HG02678 (cell line): ENCODE results near the gene CHST13.
"Not testable (repeated sequence)": the region's sequence is repeated elsewhere in the genome, so short reads cannot be mapped to it uniquely, and the experiment has no call there.

Experiments
- ATAC-seq: cut with Tn5 transposase; IDR thresholded peaks from one replicate; pipeline ENCODE4 v1.9.1; 2021; ENCODE audit warnings: mild to moderate bottlenecking, moderate library complexity; ENCODE audit not compliant: unreplicated experiment

Gene CHST13

GRCh38 chr3:126525091-126525852 lies 1.3 kb downstream of the CHST13 start:
- ATAC-seq = no peak

- ATAC-seq = no peak
Observed at GRCh38 chr3:126525853-126526667, 2.1 kb downstream of the CHST13 start.

- no peak for ATAC-seq
Observed at GRCh38 chr3:126526668-126527005, 2.7 kb downstream of the CHST13 start.

- ATAC-seq = no peak
Observed at GRCh38 chr3:126527006-126527405, 3.1 kb downstream of the CHST13 start.

GRCh38 chr3:126527455-126528211 lies 3.7 kb downstream of the CHST13 start:
- ATAC-seq = no peak

DNA sequence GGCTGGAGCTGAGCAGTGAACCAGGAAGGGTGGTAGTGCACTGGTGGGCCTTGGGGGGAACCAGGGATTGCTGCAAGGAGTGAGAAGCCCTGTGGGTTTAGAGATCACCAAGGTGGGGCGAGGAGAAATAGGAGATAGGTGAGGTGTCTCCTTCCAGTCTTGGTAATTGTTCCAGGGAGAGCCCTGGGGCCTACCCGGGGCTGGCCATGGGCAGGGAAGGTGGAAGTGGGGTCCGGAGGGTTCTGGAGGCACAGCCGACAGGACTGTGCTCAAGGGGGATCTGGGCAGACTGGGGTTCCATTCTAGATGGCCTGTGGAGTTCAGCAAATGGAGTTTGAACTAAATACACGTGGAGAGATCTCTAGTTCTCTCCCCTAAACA lies 4.5 kb downstream of the CHST13 start:
- no peak for ATAC-seq

DNA sequence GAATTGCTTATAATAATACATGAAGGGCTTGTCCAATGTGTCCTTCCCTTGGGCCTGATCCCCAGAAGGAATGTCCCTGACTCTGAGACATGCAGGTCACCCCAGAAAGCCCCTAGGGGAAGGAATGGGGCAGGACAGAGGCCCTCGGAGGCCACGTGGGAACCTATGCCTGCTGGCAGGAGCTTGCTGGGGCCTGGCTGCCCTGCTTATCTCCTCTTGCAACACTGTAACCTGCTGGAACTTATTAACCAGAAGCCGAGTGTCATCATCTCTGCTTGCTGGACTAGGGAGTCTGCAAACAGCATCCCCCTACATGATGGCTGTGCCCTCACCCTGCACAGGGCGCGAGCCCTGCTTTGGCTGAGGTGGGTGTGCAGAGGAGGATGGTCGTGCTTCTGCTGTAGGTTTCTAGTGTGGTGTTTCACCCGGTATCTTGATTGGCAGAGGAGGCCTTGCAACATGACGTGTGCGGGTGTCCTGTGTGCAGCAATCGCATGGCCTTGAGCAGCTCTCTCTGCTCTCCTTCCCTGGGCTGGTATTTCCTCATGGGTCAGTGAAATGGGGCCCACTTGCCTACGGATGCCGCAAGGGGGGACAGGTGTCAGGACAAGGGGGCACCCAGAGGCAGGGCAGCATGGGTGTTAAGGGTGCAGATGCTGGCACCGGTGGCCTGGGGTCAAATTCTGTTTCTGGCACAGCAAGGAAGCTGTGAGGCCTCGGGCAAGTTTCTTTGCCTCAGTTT lies 5.0 kb downstream of the CHST13 start:
- ATAC-seq = no peak

DNA sequence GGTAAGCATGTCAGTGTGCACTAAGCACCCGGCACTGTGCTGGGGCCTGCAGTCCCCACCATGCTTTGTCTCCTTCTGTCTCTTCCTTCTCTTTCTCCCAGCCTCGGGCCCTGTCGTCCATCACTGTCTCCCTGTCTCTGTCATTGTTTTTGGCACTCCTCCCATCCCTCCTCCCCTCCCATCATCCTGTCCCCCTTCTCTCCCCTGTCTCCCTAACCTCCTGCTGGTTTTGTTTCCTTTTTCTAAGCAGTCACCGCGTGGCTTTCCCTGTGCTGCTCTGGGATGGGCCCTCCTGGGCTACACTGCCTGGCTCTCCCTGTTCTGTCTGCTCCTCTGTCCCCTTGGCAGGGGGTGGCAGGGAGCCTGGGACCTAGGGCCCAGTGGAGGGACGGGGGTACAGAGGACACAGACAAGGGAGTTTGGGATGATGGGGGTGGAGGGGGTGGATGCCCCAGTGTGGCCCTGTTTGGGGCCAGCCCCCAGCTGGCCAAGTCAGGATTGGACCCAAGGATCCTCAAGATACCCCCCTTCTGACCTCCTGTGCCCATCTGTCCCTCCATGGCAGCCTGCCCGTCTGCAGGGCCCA lies 5.7 kb downstream of the CHST13 start:
- no peak for ATAC-seq

- no peak for ATAC-seq
Observed at GRCh38 chr3:126530171-126531050, 6.5 kb downstream of the CHST13 start.

DNA sequence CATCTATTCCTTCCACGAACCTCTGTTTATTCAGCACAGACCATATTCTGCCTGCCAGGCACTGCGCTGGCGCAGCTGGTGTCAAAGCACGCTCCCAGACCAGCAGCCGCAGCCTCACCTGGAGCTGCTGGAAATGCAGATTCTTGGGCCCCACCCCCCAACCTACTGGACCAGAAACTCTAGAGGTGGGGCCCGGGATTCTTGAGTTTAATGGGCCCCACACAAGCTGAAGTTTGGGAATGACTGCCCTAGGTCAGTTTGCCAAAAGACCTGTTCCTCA lies 7.0 kb downstream of the CHST13 start:
- no peak for ATAC-seq

- no peak for ATAC-seq
Observed at GRCh38 chr3:126533506-126533905, 9.6 kb downstream of the CHST13 start.

GRCh38 chr3:126534716-126535115 lies 10.8 kb downstream of the CHST13 start:
- ATAC-seq = not testable (repeated sequence)

- no peak for ATAC-seq
Observed at GRCh38 chr3:126535636-126536035, 11.7 kb downstream of the CHST13 start.

DNA sequence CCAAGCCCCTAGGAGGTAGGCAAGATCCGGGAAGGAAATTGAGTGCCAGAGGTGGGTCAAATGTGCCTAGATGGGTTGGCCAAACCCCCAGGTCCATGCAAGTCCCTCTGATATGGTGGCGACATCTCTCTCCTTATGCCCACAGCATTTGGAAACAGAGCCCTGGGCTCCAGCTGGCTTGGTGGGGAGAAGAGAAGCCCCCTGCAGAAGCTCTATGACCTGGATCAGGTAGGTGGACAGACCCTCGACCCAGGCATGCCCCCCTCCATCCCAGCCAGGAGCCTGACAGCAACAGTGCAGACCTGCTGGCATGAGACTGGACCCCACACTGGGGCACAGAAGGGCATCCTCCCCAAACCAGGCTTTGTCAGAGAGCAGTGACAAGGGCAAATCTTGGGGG lies 12.2 kb downstream of the CHST13 start:
- ATAC-seq = no peak

DNA sequence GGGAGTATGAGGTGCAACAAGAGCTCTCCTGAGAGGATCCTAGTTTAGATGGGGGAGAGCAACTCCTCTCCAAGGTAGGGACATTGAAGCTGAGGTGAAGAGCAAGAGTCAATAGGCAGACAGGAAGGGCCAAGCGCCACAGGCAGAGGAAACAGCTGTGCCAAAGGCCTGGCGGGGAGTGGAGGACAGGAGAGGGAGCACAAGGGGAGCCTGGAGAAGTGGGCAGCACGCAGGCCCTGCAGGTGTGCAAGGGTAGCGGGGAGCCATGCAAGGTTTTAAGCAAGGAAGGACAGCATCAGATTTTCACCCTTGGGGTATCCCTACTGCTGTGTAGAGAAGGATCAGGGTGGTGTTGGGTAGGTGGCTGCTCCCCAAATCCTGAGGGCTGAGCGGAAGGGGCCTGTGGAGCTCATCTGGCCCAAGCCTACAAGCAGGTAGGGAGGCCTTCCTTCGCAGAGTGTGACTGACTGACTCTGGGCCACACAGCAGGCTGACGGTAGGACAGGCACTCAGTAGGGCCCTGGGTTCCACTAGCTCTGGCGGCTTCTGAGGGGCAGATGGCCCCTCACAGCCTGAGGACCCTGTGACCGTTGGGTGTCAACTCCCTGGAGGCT lies 13.3 kb downstream of the CHST13 start:
- no peak for ATAC-seq

DNA sequence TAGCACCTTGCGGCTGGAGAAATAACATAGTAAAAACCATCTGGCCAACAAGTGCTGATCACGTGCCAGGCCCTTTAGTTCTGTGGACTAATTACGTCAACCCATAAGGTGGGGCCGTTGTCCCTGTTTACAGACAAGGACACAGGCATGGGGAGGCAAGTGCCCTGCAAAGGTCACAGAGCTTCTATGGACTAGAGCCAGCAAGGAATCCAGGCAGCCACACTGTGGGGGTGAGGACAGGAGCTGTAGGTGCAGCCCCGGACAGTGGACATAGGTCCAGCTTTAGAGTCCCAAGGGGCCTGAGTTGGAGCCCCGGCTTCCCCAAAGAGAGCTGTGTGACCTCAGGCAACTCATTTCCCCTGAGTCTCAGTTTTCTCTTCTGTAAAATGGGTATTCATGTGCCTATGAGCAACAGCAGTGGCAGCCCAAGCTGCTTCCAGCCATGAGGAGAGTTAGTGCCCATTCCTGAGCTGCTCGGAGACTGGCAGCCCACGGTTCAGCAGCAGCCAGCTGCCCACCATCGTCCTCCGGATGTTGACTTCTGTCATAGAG lies 13.9 kb downstream of the CHST13 start:
- ATAC-seq = no peak

DNA sequence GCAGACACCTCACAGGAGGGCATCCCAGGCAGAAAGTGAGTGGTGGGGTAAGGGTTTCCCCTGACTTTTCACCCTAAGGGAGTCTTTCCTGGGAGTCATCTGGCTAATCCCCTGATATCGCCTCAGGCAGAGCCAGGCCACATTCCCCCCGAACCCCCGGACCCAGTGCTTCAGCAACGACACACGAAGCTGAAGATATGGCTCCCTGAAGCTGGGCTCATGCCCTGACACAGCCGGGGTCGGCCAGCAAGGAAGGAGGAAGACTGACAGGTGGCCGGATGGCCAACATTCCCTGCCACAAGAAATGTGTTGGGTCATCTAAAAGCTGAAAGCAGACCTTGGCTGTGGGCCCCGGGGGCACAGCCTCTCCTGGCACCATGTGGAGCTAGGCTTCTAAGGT lies 14.4 kb downstream of the CHST13 start:
- ATAC-seq = no peak

DNA sequence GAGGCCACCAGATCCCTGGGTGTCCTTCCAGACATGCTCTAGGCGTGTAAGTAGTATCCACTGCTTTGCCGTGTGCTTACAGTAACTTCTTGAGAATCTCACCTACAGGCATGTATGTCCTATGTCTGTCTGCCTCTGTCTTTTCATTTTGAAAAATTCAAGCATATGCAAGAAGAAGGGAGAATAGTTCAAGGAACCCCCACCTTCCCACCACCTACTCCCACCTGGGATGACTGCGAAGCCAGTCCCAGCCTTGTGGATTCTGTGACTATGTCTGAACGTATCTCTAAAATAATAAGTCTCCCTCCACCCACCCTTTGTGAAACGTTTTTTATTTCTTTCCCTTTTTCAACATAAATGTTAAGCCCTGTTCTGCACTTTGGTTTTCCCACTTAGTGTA lies 15.0 kb downstream of the CHST13 start:
- no peak for ATAC-seq

GRCh38 chr3:126539558-126540250 lies 15.7 kb downstream of the CHST13 start:
- ATAC-seq = no peak
